GM12878 (cell line): ENCODE data around the gene EPS8L1. TPM values are rescaled to one million over a fixed set of nuclear protein-coding genes. Genes with fewer than 3 reads are reported as not detected.

Experiments
- ATAC-seq: fragments of 200-7000 bp; cut with Tn5 transposase; 3 replicates; pipeline ENCODE4 v1.9.1; 2020; ENCODE audit warnings: mild to moderate bottlenecking, moderate library complexity
- BruUV-seq: library from RNA; stranded (reverse); fragments of 400-500 nt; replicated peaks from 2 replicates; lab custom pipeline; 2021; lab: Mats Ljungman, UMichigan
- CTCF ChIA-PET: fragments of 300-600 bp; sonication (Branson Sonifier 250); formaldehyde crosslinking; extraction: SDS; loops from one replicate; lab custom pipeline; 2021; ENCODE audit warnings: inconsistent platforms; lab: Yijun Ruan, JAX
- POLR2A ChIA-PET: fragments of 350-600 bp; formaldehyde crosslinking; extraction: SDS; loops from one replicate; lab custom pipeline; 2021; ENCODE audit warnings: inconsistent platforms; lab: Charles Lee
- RAD21 ChIA-PET: fragments of 300-600 bp; sonication (Branson Sonifier 250); formaldehyde crosslinking; loops from one replicate; lab custom pipeline; 2023; ENCODE audit warnings: antibody characterized with exemption; ENCODE audit not compliant: unreplicated experiment; lab: Charles Lee
- SMC1A ChIA-PET: fragments of 300-600 bp; sonication (Branson Sonifier 250); formaldehyde crosslinking; loops from one replicate; lab custom pipeline; 2023; ENCODE audit not compliant: unreplicated experiment, uncharacterized antibody; lab: Charles Lee
- DNase-seq: peaks from one replicate; pipeline ENCODE4 v3.0.0-alpha.2; 2011; ENCODE audit warnings: low read depth, low spot score
- FAIRE-seq: peaks from 3 replicates; lab custom pipeline; 2011; peaks lifted over from hg19 to GRCh38; lab: Jason Lieb, UNC
- H2AFZ ChIP-seq: 2 replicates; pipeline ENCODE4 v1.6.0; 2011; ENCODE audit warnings: low read depth, low read length, control low read depth; ENCODE audit not compliant: control insufficient read depth
- H3K27ac ChIP-seq: 2 replicates; pipeline ENCODE4 v1.5.1; 2011; ENCODE audit warnings: control low read depth; ENCODE audit not compliant: control insufficient read depth, insufficient read depth
- H3K27me3 ChIP-seq, 2 experiments: replicated peaks in 1 of 2; 2 replicates each; pipeline versions ENCODE4 v1.6.0 to v1.6.1; 2011; ENCODE audit warnings: low read length in 1 of 2; ENCODE audit not compliant: control insufficient read depth in 2 of 2, insufficient read depth in 2 of 2
- H3K36me3 ChIP-seq, 2 experiments: 2 replicates each; pipeline ENCODE4 v1.5.1; 2011; ENCODE audit warnings: low read length in 1 of 2; ENCODE audit not compliant: control insufficient read depth in 2 of 2, insufficient read depth in 2 of 2
- H3K4me1 ChIP-seq: 2 replicates; pipeline ENCODE4 v1.6.1; 2011; ENCODE audit warnings: mild to moderate bottlenecking, low read length, moderate library complexity, mixed read lengths; ENCODE audit not compliant: control insufficient read depth, insufficient read depth
- H3K4me2 ChIP-seq: 2 replicates; pipeline ENCODE4 v1.6.0; 2011; ENCODE audit warnings: control low read depth; ENCODE audit not compliant: control insufficient read depth, insufficient read depth
- H3K4me3 ChIP-seq: fragments of 200-600 bp; sonication (generic); 2 replicates; pipeline ENCODE4 v1.5.1; 2016
- H3K79me2 ChIP-seq: 2 replicates; pipeline ENCODE4 v1.6.0; 2011; ENCODE audit warnings: low read length; ENCODE audit not compliant: control insufficient read depth, insufficient read depth
- H3K9ac ChIP-seq: 2 replicates; pipeline ENCODE4 v1.8.0; 2011; ENCODE audit warnings: low read length, control low read depth, mixed read lengths; ENCODE audit not compliant: control insufficient read depth, insufficient read depth
- H3K9me3 ChIP-seq: replicated peaks from 3 replicates; pipeline ENCODE4 v1.5.1; 2011; ENCODE audit warnings: mild to moderate bottlenecking, low read length; ENCODE audit not compliant: control insufficient read depth, insufficient read depth
- H4K20me1 ChIP-seq: 2 replicates; pipeline ENCODE4 v1.6.0; 2011; ENCODE audit not compliant: control insufficient read depth, insufficient read depth
- ASH2L ChIP-seq: fragments of 300-600, 200-600 bp; sonication (generic); IDR thresholded peaks from 2 replicates; pipeline ENCODE4 v1.6.1; 2017; ENCODE audit warnings: low read depth, mild to moderate bottlenecking, borderline replicate concordance
- CREB1 ChIP-seq: IDR thresholded peaks from 2 replicates; pipeline ENCODE4 v1.6.1; 2012; ENCODE audit warnings: low read depth, mild to moderate bottlenecking, inconsistent platforms
- CUX1 ChIP-seq: IDR thresholded peaks from 2 replicates; pipeline ENCODE4 v1.6.1; 2012; ENCODE audit warnings: improper control_type of control experiment, low read depth, low read length; ENCODE audit not compliant: insufficient replicate concordance
- ETV6 ChIP-seq, 2 experiments: fragments of 450-650 bp in 1 of 2; IDR thresholded peaks in 1 of 2; conservative IDR thresholded peaks in 1 of 2; 2 replicates each; pipeline ENCODE4 v1.6.1; 2014; ENCODE audit warnings: antibody characterized with exemption in 1 of 2, borderline replicate concordance in 1 of 2, low read depth in 1 of 2, mild to moderate bottlenecking in 1 of 2, moderate library complexity in 1 of 2
- FOXM1 ChIP-seq: IDR thresholded peaks from 2 replicates; pipeline ENCODE4 v1.6.1; 2012; ENCODE audit warnings: low read depth, mild to moderate bottlenecking, inconsistent platforms, low read length, moderate library complexity
- HCFC1 ChIP-seq: fragments of 150-350 bp; IDR thresholded peaks from 2 replicates; pipeline ENCODE4 v1.6.1; 2014; ENCODE audit warnings: low read length
- IRF4 ChIP-seq: IDR thresholded peaks from 2 replicates; pipeline ENCODE4 v1.6.1; 2011; ENCODE audit warnings: low read depth, low read length
- PAX5 ChIP-seq: IDR thresholded peaks from 2 replicates; pipeline ENCODE4 v1.6.1; 2011; ENCODE audit warnings: low read depth, low read length, borderline replicate concordance
- RELB ChIP-seq: fragments of 450-650 bp; IDR thresholded peaks from 2 replicates; pipeline ENCODE4 v1.6.1; 2017; ENCODE audit warnings: low read depth, mild to moderate bottlenecking, moderate library complexity
- TAF1 ChIP-seq: IDR thresholded peaks from 2 replicates; pipeline ENCODE4 v1.6.1; 2011; ENCODE audit warnings: mild to moderate bottlenecking, low read depth, low read length, borderline replicate concordance
- TCF3 ChIP-seq: IDR thresholded peaks from 2 replicates; pipeline ENCODE4 v1.6.1; 2012; ENCODE audit warnings: low read depth, mild to moderate bottlenecking, low read length, borderline replicate concordance; ENCODE audit not compliant: insufficient read depth
- ZNF24 ChIP-seq: fragments of 450-650 bp; IDR thresholded peaks from 2 replicates; pipeline ENCODE4 v1.6.1; 2017; ENCODE audit warnings: antibody characterized with exemption, mild to moderate bottlenecking
- WGBS: methylation state at CpG from one replicate; pipeline ENCODE4 v1.1.6; 2016; ENCODE audit warnings: low lambda C conversion rate; ENCODE audit not compliant: insufficient replicate concordance, insufficient coverage; ENCODE audit errors: missing lambda C conversion rate; 5-methylcytosine and 5-hydroxymethylcytosine counted together
- in situ Hi-C: fragments of 300-500 bp; cut with MboI; formaldehyde crosslinking; loops from 9 replicates; pipeline ENCODE4 v1.14.3; 2018; ENCODE audit warnings: mixed read lengths
- intact Hi-C: fragments of 100-400 bp; cut with micrococcal nuclease; formaldehyde crosslinking; loops from one replicate; pipeline ENCODE4 v1.14.2; 2022; ENCODE audit not compliant: unreplicated experiment
- polyA plus RNA-seq, 11 experiments: library from polyadenylated mRNA; depleted of rRNA in 4 of 11; unstranded in 6 of 11; stranded (reverse) in 5 of 11; fragments of >200 nt; fragmentation: Nextera tagmentation in 4 of 11; fragmentation: Illumina TruSeq in 1 of 11; extraction: Ambion mirVana in 4 of 11; extraction: Trizol in 1 of 11; gene quantifications; 1 replicate in 1 of 11; 2 replicates in 10 of 11; pipeline versions ENCODE4 v1.2.1 to v1.2.3, GENCODE V29; 2011 to 2016; ENCODE audit warnings: inconsistent platforms in 2 of 11, missing spikeins in 2 of 11, low read depth in 1 of 11
- total RNA-seq, 4 experiments: library from RNA; depleted of rRNA in 3 of 4; stranded (reverse); fragments of >200 nt in 3 of 4; fragmentation: Illumina TruSeq in 1 of 4; extraction: Trizol in 1 of 4; gene quantifications; 2 replicates each; pipeline versions ENCODE4 v1.2.1 to v1.2.3, GENCODE V29; 2013 to 2021

Gene EPS8L1
- total and polyA plus RNA-seq, 10 of the 15 experiments (the other 5 are each of a cell fraction or from before 2014, with no cell fraction given): 0.68 to 2.2 (median 0.96) TPM; not detected in 2

GRCh38 chr19:55088543-55089341 lies 13.1 kb downstream of the EPS8L1 start (continued):
- TF ChIP-seq CUX1: no peak
- TF ChIP-seq ASH2L: no peak
- TF ChIP-seq, all 136 proteins: peak for 3

- Histone ChIP-seq H3K79me2 (no peaks in the 10 kb centered on the region), H3K9me3 (no peaks in the 10 kb centered on the region), H3K27ac (no peak overlapping the region), H2AFZ (no peak overlapping the region), H3K4me1 (0 out of 2 replicates have a peak, but pooled peaks cover 3% of the 10 kb centered on the region), H3K4me3 (no peak overlapping the region), H3K36me3 (no peaks in the 10 kb centered on the region; a peak in 2 of 4 replicates), H3K27me3 (peaks cover 0 to 7% of the 10 kb centered on the region in 2 experiments; a peak in 2 of 4 replicates), H3K4me2 (no peak overlapping the region), H3K9ac (no peak overlapping the region), H4K20me1 (no peaks in the 10 kb centered on the region)
- no peak for ATAC-seq
- ChIA-PET CTCF (interaction anchor here (0.6 to 3.2 kb wide), 13 partner anchors 8 to 584 kb away, joined by 3 to 17 read pairs (median 4); no protein-coding TSS in a partner anchor), POLR2A (no interaction called here), RAD21 (interaction anchor here (0.6 to 2.3 kb wide), 2 partner anchors 52 to 70 kb away, joined by 3 to 14 read pairs; no protein-coding TSS in a partner anchor), SMC1A (no interaction called here)
- intact Hi-C loops (no loop called here), in situ Hi-C loops (no loop called here)
- no peak for DNase-seq
- WGBS: 98% methylated on average over 3 of the region's 3 CpGs
- no TSS peak for BruUV-seq
- no peak for FAIRE-seq
- TF ChIP-seq PAX5 (no peak), TAF1 (no peak), FOXM1 (no peak), IRF4 (no peak), RELB (no peak), TCF3 (no peak), HCFC1 (no peak), ETV6 (conservative IDR thresholded peaks at IDR 0.05 in 1 of 2, IDR thresholded peaks at IDR 0.05 in 1 of 2; ENCODE audit: borderline replicate concordance in 1 of 2, low read depth in 1 of 2) (no peak), CREB1 (no peak), ZNF24 (no peak)
Measured at GRCh38 chr19:55089342-55089944, 13.8 kb downstream of the EPS8L1 start.
